HCT116 (cell line): ENCODE results near the gene PDIK1L. TPM values are rescaled to one million over a fixed set of nuclear protein-coding genes. Genes with fewer than 3 reads are reported as not detected.
"Not testable (repeated sequence)": the region's sequence is repeated elsewhere in the genome, so short reads cannot be mapped to it uniquely, and the experiment has no call there.

Source experiments
- ATAC-seq: fragments of 200-7000 bp; cut with Tn5 transposase; 2 replicates; pipeline ENCODE4 v1.9.1; 2020; ENCODE audit warnings: mild to moderate bottlenecking, moderate library complexity
- BruUV-seq: library from RNA; stranded (reverse); fragments of 400-500 nt; replicated peaks from 2 replicates; lab custom pipeline; 2021; lab: Mats Ljungman, UMichigan
- CTCF ChIA-PET: fragments of 300-600 bp; sonication (Branson Sonifier 250); formaldehyde crosslinking; loops from one replicate; lab custom pipeline; 2021; ENCODE audit warnings: antibody characterized with exemption; lab: Charles Lee
- POLR2A ChIA-PET: fragments of 300-600, 350-600 bp; sonication (Branson Sonifier 250); formaldehyde crosslinking; loops from one replicate; lab custom pipeline; 2021; ENCODE audit warnings: antibody characterized with exemption; lab: Charles Lee
- RAD21 ChIA-PET, 2 experiments: fragments of 300-600 bp; sonication (Branson Sonifier 250); formaldehyde crosslinking; loops; one replicate each; lab custom pipeline; 2023; ENCODE audit warnings: low total read pairs in 2 of 2; ENCODE audit not compliant: uncharacterized antibody in 2 of 2, unreplicated experiment in 2 of 2, low non-redundant PET in 1 of 2; lab: Charles Lee
- DNase-seq: peaks from one replicate; pipeline ENCODE4 v3.0.0-alpha.2; 2010; ENCODE audit warnings: low read depth, low spot score
- H2AFZ ChIP-seq: fragments of 200-600 bp; shearing (Covaris generic), sonication (generic); 2 replicates; pipeline ENCODE4 v1.6.1; 2017; ENCODE audit warnings: low read depth, mixed run types, mixed read lengths, antibody characterized with exemption, low read length; ENCODE audit not compliant: poor library complexity, severe bottlenecking
- H3K27ac ChIP-seq: 2 replicates; pipeline ENCODE4 v1.5.1; 2012; ENCODE audit warnings: low read depth, low read length
- H3K27me3 ChIP-seq: fragments of 200-600 bp; sonication (generic); 2 replicates; pipeline ENCODE4 v1.6.1; 2016; ENCODE audit warnings: mixed run types, low read length, mixed read lengths; ENCODE audit not compliant: insufficient read depth
- H3K36me3 ChIP-seq, 2 experiments: fragments of 200-500 bp in 1 of 2; fragments of 200-600 bp in 1 of 2; sonication (Bioruptor generic) in 1 of 2; sonication (generic) in 1 of 2; 2 replicates each; pipeline versions ENCODE4 v1.5.1 to v1.6.1; 2014 to 2016; ENCODE audit warnings: low read length in 2 of 2, inconsistent platforms in 1 of 2, mixed read lengths in 1 of 2, mixed run types in 1 of 2; ENCODE audit not compliant: insufficient read depth in 2 of 2, control insufficient read depth in 1 of 2
- H3K4me1 ChIP-seq, 2 experiments: fragments of 200-600 bp in 1 of 2; sonication (generic) in 1 of 2; 2 replicates each; pipeline versions ENCODE4 v1.5.1 to v1.6.1; 2012 to 2017; ENCODE audit warnings: low read length in 2 of 2, inconsistent platforms in 1 of 2, mild to moderate bottlenecking in 1 of 2, mixed read lengths in 1 of 2, mixed run types in 1 of 2, moderate library complexity in 1 of 2; ENCODE audit not compliant: insufficient read depth in 2 of 2, control insufficient read depth in 1 of 2
- H3K4me2 ChIP-seq: fragments of 200-600 bp; sonication (generic); 2 replicates; pipeline ENCODE4 v1.6.1; 2017; ENCODE audit warnings: mixed run types, low read length, mixed read lengths
- H3K4me3 ChIP-seq, 2 experiments: fragments of 200-600 bp in 1 of 2; sonication (generic) in 1 of 2; replicated peaks in 1 of 2; 2 replicates each; pipeline ENCODE4 v1.5.1; 2011 to 2016; ENCODE audit warnings: low read length in 2 of 2, control low read depth in 1 of 2, low read depth in 1 of 2, mild to moderate bottlenecking in 1 of 2, mixed read lengths in 1 of 2, mixed run types in 1 of 2
- H3K79me2 ChIP-seq: fragments of 200-600 bp; sonication (generic); 2 replicates; pipeline ENCODE4 v1.6.1; 2017; ENCODE audit warnings: mild to moderate bottlenecking, mixed run types, low read length, moderate library complexity, mixed read lengths; ENCODE audit not compliant: insufficient read depth
- H3K9ac ChIP-seq: fragments of 200-600 bp; sonication (generic); 2 replicates; pipeline ENCODE4 v1.6.1; 2016; ENCODE audit warnings: low read length, mixed read lengths
- H3K9me2 ChIP-seq: fragments of 200-600 bp; sonication (generic), shearing (Covaris generic); 2 replicates; pipeline ENCODE4 v1.6.1; 2017; ENCODE audit warnings: mixed run types, mild to moderate bottlenecking, moderate library complexity; ENCODE audit not compliant: insufficient read depth
- H3K9me3 ChIP-seq, 2 experiments: fragments of 200-500 bp in 1 of 2; fragments of 200-600 bp in 1 of 2; sonication (Bioruptor generic) in 1 of 2; sonication (generic) in 1 of 2; 2 replicates each; pipeline ENCODE4 v1.6.1; 2014 to 2017; ENCODE audit warnings: low read length in 2 of 2, mixed read lengths in 2 of 2, inconsistent platforms in 1 of 2, low read depth in 1 of 2, mild to moderate bottlenecking in 1 of 2, mixed run types in 1 of 2, moderate library complexity in 1 of 2; ENCODE audit not compliant: control insufficient read depth in 1 of 2, insufficient read depth in 1 of 2
- H4K20me1 ChIP-seq: fragments of 200-600 bp; sonication (generic), shearing (Covaris generic); 2 replicates; pipeline ENCODE4 v1.6.1; 2017; ENCODE audit warnings: mixed run types, mild to moderate bottlenecking, moderate library complexity; ENCODE audit not compliant: insufficient read depth
- CBX3 ChIP-seq: IDR thresholded peaks from 2 replicates; pipeline ENCODE4 v1.6.1; 2012; ENCODE audit warnings: low read depth
- EZH2phosphoT487 ChIP-seq: fragments of 200-600 bp; IDR thresholded peaks from 2 replicates; pipeline ENCODE4 v1.6.1; 2018; ENCODE audit warnings: antibody characterized with exemption, borderline replicate concordance
- FOSL1 ChIP-seq: IDR thresholded peaks from 2 replicates; pipeline ENCODE4 v1.6.1; 2012; ENCODE audit warnings: low read depth
- RAD21 ChIP-seq: IDR thresholded peaks from 2 replicates; pipeline ENCODE4 v1.6.1; 2012; ENCODE audit warnings: low read depth, mild to moderate bottlenecking
- SRF ChIP-seq: IDR thresholded peaks from 2 replicates; pipeline ENCODE4 v1.6.1; 2012; ENCODE audit warnings: low read depth
- intact Hi-C: fragments of 100-400 bp; cut with micrococcal nuclease; formaldehyde crosslinking; loops from 2 replicates; pipeline ENCODE4 v1.10.0; 2022
- total RNA-seq: library from RNA; stranded (reverse); gene quantifications from one replicate; pipeline ENCODE4 v1.2.1, GENCODE V29; 2021; ENCODE audit not compliant: unreplicated experiment
- TF ChIP-seq, protein P1 (sequence below), 3 experiments: fragments of 200-600 bp in 1 of 3; sonication (generic) in 1 of 3; IDR thresholded peaks in 2 of 3; conservative IDR thresholded peaks in 1 of 3; 2 replicates each; pipeline ENCODE4 v1.5.1; 2012 to 2017; ENCODE audit warnings: low read depth in 2 of 3, low read length in 2 of 3, antibody characterized with exemption in 1 of 3, borderline replicate concordance in 1 of 3, control low read depth in 1 of 3, mild to moderate bottlenecking in 1 of 3, mixed read lengths in 1 of 3, mixed run types in 1 of 3, moderate library complexity in 1 of 3; ENCODE audit not compliant: insufficient read depth in 1 of 3
- TF ChIP-seq, protein P2 (sequence below): IDR thresholded peaks from 2 replicates; pipeline ENCODE4 v1.6.1; 2011; ENCODE audit warnings: mild to moderate bottlenecking, low read length, moderate library complexity; ENCODE audit not compliant: insufficient replicate concordance; ENCODE audit errors: extremely low read depth
- TF ChIP-seq, protein P3 (sequence below): IDR thresholded peaks from 2 replicates; pipeline ENCODE4 v1.6.1; 2012

Gene PDIK1L
- total RNA-seq, 1 experiment from 2014 or later = 8.8 TPM

DNA sequence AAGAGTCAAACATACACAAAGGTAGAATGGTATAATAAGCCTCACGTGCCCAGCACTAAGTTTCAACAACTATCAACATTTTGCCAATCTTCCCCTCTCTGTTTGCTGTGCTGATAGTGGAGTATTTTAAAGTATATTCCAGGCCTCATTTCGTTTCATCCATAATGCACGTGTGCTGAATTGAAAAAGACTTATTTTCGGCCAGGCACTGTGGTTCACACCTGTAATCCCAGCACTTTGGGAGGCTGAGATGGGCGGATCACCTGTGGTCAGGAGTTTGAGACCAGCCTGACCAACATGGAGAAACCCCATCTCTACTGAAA, 6.4 kb upstream of the PDIK1L start:
- BruUV-seq = not testable (repeated sequence)
- POLR2A ChIA-PET = interaction anchor here (1.0 kb wide), 1 partner anchor 40 kb away, joined by 7 read pairs; no protein-coding TSS in a partner anchor

DNA sequence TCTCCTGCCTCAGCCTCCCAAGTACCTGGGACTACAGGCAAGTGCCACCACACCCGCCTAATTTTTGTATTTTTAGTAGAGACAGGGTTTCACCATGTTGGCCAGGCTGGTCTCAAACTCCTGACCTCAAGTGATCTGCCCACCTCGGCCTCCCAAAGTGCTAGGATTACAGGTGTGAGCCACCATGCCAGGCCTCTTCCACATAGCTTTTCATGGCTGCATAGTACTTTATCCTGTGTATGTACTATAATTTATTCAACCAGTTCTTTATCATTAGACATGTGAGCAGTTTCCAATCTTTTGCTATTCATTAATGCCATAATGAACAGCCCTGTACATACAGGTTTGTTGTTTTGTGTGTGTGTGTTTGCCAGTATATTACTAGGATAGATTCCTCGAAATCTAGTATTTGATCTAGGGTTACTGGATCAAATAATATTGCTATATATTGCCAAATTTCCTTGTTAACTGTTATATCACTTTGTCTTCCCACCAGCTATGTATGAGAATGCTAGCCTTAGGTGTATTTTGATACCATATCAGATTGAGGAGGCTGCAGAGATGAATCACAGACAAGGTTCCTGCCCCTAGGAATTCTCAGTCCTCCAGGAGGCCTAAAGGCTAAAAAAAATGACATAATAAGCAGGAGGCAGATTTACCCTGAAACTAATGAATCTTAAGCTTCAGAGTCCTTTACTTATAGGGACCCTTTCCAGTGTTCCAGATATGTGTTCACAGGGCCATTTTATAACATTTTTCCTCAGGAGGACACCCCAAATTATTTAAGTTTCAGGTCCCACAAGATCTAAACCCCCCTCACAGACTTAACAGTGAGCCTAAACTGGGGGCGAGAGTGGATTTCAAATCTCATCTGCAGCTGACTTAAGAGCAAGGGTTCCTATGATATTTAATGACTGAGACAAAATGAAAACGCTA, 2.1 kb upstream of the PDIK1L start:
- Histone ChIP-seq H4K20me1 (no peaks in the 10 kb centered on the region), H3K9ac (peak overlapping the region; percentile 97), H3K4me3 (peak overlapping the region in 1 of 2 experiments; percentile 98; a peak in 2 of 4 replicates), H3K4me1 (peaks cover 14 to 25% of the 10 kb centered on the region in 2 experiments), H3K9me3 (no peaks in the 10 kb centered on the region), H3K9me2 (no peaks in the 10 kb centered on the region), H3K79me2 (peaks cover 13% of the 10 kb centered on the region), H3K27ac (0 out of 2 replicates have a peak overlapping the region, but pooled peaks have one; percentile 89), H2AFZ (no peak overlapping the region), H3K36me3 (peaks cover 0 to 5% of the 10 kb centered on the region in 2 experiments; a peak in 1 of 4 replicates), H3K27me3 (no peaks in the 10 kb centered on the region), H3K4me2 (peak overlapping the region; percentile 98)
- no TSS peak for BruUV-seq
- CTCF ChIA-PET = interaction anchor here (1.0 to 1.6 kb wide), 2 partner anchors 31 to 36 kb away, joined by 3 to 6 read pairs; no protein-coding TSS in a partner anchor
- ATAC-seq (no peak), DNase-seq (no peak)
- intact Hi-C loops = loop anchor here (2.0 to 5.0 kb wide), 3 partner anchors 75 to 281 kb away; partner anchors contain the start of gene CEP85
- POLR2A ChIA-PET = no interaction called here
- RAD21 ChIA-PET = no interaction called here
- TF ChIP-seq EZH2phosphoT487 (no peak), FOSL1 (no peak), RAD21 (no peak)
- TF ChIP-seq, protein P1, sequence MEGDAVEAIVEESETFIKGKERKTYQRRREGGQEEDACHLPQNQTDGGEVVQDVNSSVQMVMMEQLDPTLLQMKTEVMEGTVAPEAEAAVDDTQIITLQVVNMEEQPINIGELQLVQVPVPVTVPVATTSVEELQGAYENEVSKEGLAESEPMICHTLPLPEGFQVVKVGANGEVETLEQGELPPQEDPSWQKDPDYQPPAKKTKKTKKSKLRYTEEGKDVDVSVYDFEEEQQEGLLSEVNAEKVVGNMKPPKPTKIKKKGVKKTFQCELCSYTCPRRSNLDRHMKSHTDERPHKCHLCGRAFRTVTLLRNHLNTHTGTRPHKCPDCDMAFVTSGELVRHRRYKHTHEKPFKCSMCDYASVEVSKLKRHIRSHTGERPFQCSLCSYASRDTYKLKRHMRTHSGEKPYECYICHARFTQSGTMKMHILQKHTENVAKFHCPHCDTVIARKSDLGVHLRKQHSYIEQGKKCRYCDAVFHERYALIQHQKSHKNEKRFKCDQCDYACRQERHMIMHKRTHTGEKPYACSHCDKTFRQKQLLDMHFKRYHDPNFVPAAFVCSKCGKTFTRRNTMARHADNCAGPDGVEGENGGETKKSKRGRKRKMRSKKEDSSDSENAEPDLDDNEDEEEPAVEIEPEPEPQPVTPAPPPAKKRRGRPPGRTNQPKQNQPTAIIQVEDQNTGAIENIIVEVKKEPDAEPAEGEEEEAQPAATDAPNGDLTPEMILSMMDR (IDR thresholded peaks at IDR 0.05 in 2 of 3, conservative IDR thresholded peaks at IDR 0.05 in 1 of 3; ENCODE audit: borderline replicate concordance in 1 of 3, insufficient read depth in 1 of 3, low read depth in 2 of 3, low read length in 2 of 3) = no peak
- TF ChIP-seq, protein P2, sequence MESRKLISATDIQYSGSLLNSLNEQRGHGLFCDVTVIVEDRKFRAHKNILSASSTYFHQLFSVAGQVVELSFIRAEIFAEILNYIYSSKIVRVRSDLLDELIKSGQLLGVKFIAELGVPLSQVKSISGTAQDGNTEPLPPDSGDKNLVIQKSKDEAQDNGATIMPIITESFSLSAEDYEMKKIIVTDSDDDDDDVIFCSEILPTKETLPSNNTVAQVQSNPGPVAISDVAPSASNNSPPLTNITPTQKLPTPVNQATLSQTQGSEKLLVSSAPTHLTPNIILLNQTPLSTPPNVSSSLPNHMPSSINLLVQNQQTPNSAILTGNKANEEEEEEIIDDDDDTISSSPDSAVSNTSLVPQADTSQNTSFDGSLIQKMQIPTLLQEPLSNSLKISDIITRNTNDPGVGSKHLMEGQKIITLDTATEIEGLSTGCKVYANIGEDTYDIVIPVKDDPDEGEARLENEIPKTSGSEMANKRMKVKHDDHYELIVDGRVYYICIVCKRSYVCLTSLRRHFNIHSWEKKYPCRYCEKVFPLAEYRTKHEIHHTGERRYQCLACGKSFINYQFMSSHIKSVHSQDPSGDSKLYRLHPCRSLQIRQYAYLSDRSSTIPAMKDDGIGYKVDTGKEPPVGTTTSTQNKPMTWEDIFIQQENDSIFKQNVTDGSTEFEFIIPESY = no peak

More for the DNA sequence above, 6.4 kb upstream of the PDIK1L start:
- H3K79me2 ChIP-seq, H3K36me3 ChIP-seq, H3K9me3 ChIP-seq, H3K9ac ChIP-seq, H3K27ac ChIP-seq, H3K4me3 ChIP-seq, H3K27me3 ChIP-seq, H4K20me1 ChIP-seq, H3K9me2 ChIP-seq, DNase-seq: not testable (repeated sequence)
- peak; percentile 44 for ATAC-seq
- H3K4me1 ChIP-seq = peaks cover 6 to 11% of the 10 kb centered on the region in 2 experiments
- TF ChIP-seq CBX3 (0 out of 2 replicates have a peak, but pooled peaks have one; percentile 54), SRF (peak; percentile 55; the same call in 1 of the 2 replicates)
- TF ChIP-seq, protein P3, sequence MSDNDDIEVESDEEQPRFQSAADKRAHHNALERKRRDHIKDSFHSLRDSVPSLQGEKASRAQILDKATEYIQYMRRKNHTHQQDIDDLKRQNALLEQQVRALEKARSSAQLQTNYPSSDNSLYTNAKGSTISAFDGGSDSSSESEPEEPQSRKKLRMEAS = peak; percentile 30; the same call in 1 of the 2 replicates
- H2AFZ ChIP-seq = peak overlapping the region; percentile 94
- intact Hi-C loops = loop anchor here (1.0 to 5.0 kb wide), 4 partner anchors 40 to 286 kb away; partner anchors contain the start of gene CEP85
- ChIA-PET CTCF (interaction anchor here (0.7 to 4.1 kb wide), 8 partner anchors 18 to 312 kb away, joined by 3 to 71 read pairs (median 4); partner anchors contain the start of gene ZNF593), RAD21 (interaction anchor here (0.9 to 1.6 kb wide), 3 partner anchors 25 to 72 kb away, joined by 3 to 11 read pairs (median 4); partner anchors contain the start of gene CNKSR1 (in 1 of the 2))
- H3K4me2 ChIP-seq = peak overlapping the region; percentile 51
